Measurements from ENCODE around the gene SOX5.
"Not testable (repeated sequence)": the region's sequence is repeated elsewhere in the genome, so short reads cannot be mapped to it uniquely, and the experiment has no call there.

Gene SOX5

DNA sequence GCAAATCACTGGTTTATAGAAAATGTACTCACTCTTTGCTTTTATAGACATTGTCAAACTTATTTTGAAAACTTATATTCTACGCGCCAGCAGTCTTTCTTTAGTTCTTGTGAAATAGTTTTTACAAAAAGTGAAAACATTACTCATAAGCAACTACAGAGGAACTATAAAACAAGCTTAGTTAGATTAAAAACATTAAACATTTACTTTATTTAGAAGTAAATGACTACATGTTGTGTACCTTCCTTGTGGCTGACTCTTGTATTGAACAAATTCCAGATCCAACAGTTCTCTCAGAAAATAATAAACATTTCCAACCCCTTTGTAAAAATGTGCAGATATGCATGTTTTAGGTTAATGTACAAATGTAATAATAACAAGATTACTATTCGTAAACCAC is 198.5 kb downstream of the SOX5 start:
- DNase-seq: no peak

DNA sequence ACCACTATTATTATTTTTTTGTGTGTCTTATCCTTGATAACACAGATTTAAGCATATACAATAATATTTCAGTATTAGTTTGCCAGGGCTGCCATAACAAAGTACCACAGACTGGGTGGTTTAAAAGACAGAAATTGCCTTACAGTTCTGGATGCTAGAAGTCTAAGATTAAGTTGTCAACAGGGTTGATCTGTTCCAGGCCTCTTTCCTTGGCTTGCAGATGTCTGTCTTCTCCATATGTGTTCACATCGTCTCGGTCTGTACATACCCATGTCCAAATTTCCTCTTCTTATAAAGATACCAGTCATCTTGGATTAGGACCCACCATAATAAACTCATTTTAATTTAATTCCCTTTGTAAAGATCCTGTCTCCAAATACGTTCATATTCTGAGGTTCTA is 204.8 kb downstream of the SOX5 start:
- DNase-seq: no peak

DNA sequence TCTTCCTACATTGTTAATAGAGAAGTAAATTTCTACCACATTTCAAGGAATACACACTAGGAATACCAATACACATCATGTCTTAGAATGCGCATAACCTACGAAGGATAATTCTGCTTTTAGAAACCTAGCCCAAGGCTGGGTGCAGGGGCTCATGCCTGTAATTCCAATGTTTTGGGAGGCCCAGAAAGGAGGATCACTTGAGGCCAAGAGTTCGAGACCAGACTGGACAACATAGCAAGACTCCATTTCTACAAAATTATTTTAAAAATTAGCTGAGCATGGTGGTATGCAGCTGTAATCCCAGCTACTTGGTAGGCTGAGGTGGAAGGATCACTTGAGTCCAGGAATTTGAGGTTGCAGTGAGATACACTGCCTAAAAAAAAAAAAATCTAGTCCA is 206.9 kb downstream of the SOX5 start:
- no peak for DNase-seq

DNA sequence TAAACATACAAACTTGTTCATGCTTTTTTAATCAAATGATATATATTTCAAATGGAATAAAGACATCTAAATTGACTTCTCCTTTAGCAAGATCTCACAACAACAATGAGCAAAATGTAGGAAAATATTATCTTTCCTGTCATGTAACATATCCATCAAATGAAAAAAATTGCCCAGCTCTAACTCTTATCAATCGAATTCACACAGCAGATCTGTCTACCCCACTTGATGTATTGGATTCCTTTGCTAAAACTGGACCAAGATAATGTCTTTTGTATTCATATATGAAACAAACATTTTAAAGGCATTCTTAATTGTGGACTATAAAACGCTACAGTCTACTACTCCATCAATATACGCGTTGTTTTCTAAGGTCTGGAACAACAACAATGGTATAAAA is 218.0 kb downstream of the SOX5 start:
- DNase-seq: no peak

DNA sequence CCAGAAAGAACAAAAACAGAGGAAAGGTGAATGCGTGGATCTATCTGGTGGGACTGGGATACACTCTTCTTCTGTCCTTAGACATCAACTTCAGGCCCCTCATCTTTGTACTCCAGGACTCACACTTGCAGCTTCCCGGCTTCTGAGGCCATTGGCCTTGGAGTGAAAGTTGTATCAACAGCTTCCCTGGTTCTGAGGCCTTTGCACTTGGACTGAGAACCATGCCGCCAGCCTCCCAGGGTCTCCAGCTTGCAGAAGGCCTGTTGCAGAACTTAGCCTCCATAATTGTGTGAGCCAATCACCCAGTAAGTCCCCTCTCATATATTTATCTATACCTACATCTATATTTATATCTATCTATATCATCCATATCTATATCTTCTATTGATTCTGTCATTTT is 218.4 kb downstream of the SOX5 start:
- DNase-seq: no peak

DNA sequence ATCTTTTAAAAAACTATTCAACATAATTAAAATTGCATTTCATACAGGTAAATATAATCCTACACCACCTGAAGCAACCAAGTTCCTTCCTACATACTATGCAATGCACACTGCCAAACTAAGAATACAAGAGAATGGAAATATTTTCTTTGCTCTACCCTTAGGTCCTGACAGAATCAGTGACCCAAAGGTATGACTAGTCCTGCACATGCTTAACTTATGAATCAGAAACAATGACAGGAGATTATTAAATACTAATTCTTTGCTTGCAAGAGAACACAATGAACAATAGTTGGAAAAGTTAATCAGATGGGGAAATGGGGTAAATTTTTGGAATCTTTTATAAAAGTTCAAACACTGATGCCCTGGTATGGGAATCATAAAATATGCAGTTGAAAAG is 220.1 kb downstream of the SOX5 start:
- DNase-seq: no peak

DNA sequence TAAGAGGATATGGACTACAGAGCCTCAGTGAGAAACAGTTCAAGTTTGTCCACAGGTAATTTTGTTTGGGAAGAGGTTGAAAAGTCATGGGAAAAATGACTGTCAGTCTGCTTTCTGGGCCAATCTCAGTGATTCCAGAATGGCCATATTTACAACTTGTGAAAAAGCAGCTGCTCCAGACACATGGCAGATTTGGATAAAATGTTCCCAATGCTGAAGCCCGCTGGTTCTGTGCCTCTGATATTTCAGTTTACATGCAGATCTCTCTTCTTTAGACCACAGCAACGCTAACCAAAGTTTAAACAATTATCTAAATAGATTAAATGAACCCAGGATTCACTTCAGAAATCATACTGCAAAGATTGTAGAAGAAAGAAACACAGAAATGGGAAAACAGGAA is 222.8 kb downstream of the SOX5 start:
- DNase-seq: no peak

DNA sequence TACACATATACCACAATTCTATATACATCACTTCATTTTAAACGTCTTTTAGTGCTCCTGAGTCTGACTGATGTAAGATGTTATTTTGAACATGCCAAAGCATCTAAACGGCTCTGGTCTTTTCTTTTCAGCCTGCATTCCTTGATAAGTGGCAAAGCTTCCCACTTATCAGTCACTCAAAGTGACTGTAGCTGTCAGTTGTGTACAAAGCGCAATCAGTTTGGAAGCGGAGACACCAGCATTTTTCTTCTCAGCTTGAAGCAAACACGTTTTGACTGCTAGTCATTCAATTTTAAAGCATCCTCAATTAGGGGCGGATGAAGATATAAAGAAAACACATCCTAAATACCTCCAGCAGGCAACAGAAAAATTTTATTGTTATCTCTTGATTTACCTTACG is 226.8 kb downstream of the SOX5 start:
- no peak for DNase-seq

DNA sequence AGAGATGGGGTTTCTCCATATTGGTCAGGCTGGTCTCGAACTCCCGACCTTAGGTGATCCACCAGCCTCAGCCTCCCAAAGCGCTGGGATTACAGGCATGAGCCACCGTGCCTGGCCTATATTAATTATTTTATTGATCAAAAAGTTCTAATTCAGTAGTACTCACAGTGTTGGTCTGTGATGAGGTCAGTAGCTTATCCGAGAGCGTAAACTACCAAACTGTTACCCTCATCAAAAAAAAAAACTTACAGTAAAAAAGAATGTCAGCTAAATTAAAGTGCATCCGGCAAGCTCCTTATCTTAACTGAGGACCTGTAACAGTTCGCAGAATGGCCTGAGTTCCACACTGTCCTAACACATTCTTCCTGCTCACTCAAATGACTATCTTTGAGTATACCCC is 228.2 kb downstream of the SOX5 start:
- DNase-seq: no peak

DNA sequence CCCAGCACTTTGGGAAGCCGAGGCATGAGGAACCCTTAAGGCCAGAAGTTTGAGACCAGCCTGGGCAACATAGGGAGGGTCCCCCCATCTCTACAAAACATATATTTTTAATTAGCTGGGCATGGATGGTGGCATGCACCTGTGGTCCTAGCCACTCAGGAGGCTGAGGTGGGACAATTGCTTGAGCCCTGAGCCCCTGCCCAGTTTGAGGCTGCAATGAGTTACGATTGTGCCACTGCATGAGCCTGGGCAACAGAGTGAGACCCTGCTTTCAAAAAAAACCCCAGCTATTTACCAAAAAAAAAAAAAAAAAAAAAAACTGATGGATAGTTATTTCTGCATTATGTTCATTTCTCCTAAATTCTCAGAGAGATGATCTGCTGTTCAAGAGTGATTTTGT is 230.0 kb downstream of the SOX5 start:
- no peak for DNase-seq

DNA sequence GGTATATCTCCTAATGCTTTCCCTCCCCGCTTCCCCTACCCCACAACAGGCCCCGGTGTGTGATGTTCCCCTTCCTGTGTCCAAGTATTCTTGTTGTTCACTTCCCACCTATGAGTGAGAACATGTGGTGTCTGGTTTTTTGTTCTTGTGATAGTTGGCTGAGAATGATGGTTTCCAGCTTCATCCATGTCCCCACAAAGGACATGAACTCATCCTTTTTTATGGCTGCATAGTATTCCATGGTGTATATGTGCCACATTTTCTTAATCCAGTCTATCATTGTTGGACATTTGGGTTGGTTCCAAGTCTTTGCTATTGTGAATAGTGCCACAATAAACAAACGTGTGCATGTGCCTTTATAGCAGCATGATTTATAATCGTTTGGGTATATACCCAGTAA is 239.1 kb downstream of the SOX5 start:
- not testable (repeated sequence) for DNase-seq

DNA sequence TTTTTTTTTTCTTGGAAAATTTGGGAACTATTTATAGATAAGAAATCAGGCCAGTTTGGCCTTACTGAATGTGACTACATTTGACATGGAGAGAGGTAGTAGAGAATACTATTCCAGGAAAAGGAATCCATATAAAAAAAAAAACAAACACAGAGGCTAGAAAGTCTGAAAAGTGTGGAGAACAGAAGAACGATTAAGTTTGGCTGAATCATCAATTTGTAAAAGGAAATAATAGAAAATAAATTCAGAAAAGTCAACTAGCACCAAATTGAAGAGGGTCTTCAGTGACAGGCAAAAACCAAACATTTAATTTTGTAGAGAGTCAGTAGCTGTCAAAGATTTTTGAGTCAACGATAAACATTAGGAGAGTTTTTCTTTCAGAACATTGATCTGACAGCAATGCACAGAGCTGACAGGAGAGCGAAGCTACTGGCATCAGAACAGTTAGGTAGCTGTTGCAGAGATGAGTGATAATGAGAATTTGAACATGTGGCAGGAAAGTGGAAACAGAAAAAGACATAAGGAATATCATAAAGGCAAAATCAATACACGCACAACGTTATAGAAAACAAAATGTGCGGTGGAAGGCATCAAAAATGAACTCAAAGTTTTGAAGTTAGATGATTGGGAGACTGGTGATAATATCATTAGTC is 241.2 kb downstream of the SOX5 start:
- no peak for DNase-seq

DNA sequence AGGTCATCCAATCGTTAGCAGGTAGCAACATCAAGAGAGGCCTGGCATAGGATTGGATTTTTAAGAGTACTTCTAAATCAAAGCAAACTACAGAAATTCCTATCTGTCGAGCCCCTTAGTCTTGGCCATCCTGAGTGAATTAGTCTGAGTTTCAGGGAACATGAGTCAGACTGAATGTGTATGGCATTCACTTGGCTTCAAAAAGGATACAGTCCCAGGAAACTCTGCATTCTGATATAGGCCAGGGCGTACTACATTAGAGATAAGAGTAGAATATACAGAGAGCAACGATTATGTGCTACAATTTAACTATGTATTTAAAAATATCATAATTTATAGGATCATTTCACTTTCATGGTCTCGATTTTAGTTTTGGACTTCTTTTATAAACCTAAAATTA is 242.2 kb downstream of the SOX5 start:
- DNase-seq: no peak

DNA sequence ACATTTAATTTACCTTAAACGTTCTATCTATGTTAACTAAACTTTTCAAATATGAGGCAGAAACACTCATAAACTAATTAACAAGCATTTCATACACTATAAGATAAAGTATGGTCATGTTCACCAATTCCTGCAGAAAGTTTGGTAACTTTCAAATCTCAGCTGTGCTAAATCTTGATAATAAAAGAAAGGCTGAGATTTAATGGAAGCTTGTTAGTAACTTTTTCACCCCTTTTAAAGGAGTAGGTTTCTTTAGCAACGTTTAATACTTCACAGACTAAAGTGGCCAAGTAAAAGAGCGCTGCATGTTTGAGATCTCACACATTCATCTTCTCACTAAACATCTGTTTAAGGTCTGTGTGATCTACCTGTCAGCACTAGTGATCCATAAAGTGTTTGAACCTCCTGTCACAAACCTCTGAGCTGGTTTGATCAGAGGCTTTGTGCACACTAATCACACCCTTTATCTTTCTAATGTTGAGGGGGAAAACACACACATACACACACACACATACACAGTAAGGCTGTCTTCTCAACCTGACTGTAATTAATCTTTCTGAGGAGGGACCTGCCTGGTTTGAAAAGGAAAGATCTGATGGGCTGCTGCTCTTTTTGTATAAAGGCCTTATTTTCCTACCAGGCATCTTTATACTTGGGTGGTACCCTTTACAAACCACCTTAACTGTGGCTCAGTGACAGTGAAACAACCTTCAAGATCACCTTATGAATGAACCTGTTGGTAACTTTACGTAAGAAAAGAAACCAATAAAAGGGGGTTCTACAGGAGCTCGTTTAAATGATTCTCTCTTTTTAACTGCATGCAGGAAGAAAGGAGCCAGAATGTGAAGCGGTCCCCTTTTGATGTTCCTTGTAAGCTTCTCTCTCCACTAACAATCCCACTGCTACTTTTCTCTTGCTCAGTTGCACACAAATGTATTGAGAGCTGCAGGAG is 244.2 kb downstream of the SOX5 start:
- no peak for DNase-seq

DNA sequence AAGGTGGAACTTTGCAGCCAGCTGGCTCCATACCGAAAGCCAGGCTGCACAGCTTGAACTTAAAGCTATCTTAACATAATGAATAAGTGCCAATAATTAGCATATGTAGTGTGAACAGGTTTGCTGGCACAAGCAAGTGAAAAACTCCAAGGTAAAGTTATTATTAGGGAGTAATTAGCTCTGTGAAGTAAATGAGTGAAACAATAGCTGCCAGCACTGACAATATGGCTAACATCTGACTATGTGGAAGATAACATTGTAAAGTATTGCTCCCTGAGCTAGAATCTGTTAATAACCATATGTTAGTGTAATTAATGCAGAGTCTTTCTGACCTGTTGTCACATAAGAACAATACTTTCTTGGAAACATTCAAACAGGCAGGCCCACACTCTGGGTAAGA is 246.4 kb downstream of the SOX5 start:
- no peak for DNase-seq

DNA sequence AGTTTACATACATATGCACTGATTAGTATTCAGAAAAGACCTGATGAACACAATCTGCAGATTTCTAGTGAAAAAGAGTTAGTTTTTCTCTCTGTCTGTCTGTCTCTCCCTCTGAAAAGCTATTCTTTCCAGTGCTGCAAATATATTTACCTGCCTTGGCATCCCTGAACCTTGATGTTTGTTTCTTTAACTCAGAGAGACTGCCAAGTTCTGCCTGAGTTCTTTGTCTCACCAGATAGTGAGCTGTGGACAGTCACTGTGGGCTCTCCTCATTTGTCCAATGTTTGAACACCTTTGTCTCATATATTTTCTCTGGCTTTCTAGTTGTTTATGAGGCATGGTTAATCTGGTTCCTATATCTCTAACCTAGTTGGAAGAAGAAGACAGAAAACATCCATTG is 250.4 kb downstream of the SOX5 start:
- no peak for DNase-seq

DNA sequence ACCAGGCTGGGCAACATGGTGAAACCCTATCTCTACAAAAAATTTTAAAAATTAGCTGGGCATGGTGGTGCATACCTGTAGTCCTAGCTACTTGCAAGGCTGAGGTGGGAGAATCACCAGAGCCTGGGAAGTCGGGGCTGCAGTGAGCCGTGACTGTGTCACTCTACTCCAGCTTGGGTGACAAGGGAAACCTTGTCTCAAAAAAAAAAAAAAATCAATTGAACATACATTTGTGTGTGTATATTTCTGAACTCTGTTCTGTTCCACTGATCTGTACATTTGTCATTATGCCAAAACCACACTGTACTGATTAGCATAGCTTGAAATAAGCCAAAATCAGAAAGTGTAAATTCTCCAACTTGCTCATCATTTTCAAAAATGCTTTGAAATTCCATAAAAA is 254.6 kb downstream of the SOX5 start:
- no peak for DNase-seq

DNA sequence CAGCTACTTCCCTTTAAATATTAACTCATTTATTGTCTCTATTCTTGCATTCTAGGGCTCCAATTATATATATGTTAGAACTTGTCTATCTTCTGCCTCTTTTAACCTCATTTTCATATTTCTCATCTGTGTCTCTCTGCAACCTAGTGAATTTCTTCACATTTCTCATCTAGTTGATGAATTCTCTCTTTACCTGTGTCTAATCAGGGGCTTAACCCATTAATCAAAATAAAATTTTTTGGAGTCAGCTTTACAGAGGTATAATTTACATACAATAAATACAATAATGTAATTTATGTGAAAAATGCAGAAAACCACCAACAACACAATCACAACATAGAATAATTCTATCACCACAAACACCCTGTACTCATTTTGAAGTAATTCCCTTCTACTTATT is 255.2 kb downstream of the SOX5 start:
- no peak for DNase-seq

DNA sequence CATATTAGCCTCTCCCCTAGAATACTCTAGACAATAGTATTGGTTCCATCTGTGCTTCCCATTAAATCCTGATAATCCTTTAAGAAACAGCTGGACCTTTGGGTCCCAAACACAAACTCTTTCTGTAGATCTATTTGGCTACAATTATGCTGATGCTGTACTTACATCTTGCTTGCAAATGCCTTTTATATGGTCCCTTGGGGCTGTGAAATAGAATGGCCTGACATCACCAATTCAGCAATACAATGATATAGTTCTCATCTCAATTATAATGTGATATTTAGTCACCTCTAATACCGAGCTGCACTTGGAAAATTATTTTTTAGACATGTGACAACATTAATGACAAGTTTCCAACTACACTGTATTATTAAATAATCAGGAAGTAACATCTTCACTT is 261.5 kb downstream of the SOX5 start:
- no peak for DNase-seq

DNA sequence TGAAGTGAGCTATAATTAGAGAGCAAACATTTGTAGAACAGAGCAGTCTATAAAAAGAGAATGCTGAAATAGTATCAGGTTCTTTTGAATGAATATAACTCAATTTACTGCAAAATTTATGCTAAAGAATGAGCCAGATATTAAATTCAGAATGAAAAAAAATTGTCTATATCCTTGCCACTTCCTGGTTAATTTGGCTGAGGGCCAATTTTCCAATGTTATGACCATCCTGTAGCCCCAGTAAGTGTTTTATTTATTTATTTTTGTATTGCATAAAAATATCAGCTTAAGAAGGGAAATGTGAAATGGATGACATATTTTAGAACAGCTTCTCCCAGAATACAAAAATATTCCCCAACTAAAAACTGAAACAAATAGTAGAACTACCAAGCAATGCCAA is 263.4 kb downstream of the SOX5 start:
- DNase-seq: no peak

DNA sequence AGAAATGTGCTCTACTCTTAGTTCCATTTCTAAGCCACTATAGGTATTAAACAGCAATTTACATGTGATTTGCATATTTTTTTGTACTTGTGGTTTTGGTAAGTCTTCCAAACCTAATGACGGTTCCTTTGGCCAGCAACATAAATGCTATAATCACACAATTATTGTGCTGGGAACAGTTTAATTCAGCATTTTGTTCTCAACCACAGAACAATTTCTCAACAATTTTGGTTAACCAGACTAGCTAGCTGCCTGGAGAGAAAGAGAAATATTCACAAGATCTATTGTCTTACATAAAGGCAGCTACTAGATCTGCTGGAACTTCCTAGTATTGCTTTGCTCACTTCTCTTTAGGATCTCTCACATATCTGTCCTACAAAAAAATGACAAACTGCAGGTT is 265.3 kb downstream of the SOX5 start:
- DNase-seq: no peak

DNA sequence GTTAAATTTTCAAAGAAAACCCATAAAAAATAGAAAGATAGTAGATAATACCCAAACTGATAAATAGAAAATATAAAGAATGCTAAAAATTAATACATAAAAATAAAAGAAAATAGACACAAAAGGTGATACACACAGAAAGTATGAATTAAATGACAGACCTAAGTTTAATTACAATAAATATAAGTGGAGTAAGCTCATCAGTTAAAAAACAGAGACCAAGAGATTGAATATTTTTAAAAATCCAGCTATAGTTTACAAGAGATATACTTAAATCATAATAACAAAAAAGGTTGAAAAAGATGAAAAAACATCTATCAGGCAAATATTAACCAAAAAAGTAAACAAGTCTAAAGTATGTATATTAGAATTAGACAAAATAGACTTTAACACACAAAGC is 268.2 kb downstream of the SOX5 start:
- DNase-seq: no peak

DNA sequence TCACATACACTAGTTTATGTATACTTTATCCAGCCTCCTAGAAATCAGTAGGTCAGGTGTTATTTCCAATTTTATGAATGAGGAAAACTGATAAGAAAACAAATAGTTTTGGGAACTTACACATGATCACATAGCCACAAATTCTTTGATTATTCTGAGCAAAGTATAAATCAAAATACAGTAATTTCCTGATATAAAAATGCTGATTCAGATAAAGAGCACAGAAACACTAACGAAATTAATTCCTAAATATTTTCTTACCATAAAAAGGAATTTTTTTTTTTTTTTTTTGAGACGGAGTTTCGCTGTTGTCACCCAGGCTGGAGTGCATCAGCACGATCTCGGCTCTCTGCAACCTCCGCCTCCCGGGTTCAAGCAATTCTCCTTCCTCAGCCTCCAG is 275.4 kb downstream of the SOX5 start:
- DNase-seq: no peak

DNA sequence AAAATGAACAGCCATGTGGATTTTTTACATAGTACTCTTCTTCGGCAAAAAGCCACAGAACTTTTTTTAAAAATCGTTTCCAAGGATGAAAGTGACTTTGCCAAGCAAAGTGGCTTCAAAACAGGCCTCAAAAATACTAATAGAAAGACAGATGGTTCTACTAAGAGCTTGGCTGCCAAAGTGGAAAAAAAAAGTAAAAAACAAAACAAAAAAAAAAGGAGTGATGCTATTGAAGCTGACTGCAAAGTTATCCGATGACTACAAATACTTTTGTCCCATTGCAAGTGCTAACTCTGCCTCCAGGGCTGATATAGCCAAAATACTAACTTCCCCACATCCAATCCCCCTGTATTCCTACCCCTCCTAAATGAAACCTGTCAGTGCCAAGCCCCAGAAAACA is 277.6 kb downstream of the SOX5 start:
- DNase-seq: no peak

DNA sequence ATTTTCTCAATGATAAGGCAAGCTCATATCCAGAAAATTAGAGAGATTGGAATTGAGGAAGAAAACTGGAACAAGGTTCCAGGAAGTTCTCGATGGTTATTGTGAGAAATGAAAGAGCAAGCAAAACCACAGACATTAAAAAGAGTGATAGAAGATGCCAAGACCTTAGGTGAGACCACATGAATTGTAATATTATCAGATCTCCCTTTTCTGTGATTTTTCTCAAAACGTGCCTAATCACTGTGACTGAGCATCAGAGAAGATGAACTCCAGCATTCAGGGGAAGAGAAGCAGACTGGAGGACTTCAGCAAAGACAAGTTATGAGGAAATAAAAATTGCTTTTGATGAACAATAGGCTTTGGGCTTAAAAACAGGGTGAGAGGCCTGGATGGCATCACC is 278.8 kb downstream of the SOX5 start:
- no peak for DNase-seq
